NCI-H510A treated with DMSO at 0.1 percent for 48 hours (cell line): ENCODE measurements around the gene ARF6.

ENCODE experiments used
- DNase-seq: peaks from one replicate; lab custom pipeline; 2025; lab: John Stamatoyannopoulos, UW

The ARF6 gene

DNA sequence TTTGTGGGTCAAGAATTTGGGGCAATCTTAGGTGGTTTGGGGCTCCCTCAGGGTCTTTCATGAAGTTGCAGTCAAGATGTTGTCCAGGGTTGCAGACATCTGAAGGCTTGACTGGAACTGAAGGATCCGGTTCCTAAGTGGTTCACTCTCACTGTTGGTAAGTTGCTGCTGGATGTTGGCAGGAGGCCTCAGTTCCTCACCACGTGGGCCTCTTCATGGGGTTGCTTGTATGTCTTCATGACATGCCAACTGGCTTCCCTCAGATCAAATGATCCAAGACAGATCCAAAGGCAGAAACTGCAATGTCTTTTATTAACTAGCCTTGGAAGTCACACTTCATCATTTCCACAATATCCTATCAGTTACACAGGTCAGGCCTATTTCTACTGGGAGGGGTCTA, 49.2 kb downstream of the ARF6 start:
- no peak for DNase-seq

DNA sequence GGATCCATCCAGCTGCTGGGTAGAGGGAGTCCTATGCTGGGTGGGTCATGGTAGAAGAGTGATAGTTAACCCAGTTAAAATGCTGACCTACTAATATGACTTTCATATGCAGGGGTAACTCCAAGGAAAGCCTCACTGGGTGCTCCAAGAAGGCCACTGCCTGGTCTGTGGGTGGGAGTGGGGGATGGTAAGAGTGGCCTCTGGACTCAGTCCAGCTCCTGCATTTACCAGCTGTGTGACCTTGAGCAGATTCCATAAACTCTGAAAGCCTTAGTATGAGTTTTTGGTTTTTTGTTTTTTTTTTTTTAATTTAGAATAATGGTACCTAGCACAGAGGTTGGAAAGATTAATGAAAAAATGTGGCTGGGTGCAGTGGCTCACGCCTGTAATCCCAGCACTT, 51.6 kb downstream of the ARF6 start:
- no peak for DNase-seq

DNA sequence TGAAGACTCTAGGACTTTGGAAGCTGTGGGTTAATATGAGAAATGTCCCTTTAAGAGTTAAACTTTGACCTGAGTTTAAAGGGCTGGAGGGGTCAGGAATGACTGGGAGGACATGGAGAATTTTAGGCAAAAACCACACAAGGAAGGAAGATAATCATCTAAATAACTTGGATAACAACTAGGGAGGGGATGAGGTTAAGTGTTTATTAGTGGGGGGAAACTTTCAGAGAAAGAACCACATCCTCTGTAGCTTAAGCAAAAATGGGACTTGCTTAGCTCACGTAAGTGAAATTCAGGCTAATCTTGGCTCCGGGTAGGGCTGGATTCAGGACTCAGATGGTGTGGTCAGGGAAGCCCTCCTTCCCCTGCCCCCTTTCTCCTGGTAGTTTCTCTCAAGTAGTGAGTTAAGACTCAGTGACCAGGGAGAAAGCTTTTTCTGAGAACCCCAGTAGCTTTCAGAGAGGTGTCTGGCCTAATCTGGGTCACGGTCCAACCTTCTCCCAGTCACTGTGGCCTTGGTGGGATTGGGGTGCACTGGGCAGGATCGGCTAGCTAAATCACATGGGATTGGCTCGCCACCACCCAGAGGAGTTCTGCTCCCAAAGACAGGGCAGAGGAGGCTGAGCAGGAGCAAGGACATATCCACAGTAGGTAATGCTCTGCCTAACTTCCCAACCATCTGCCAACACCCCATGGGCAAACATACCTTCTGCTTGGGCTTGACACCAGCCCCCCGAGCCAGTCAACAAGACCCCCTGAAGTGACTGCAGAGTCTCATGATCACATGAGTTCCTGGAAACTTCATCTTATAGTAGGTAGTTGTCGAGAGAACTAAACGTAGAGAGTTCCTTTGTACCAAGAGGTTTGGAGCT, 52.8 kb downstream of the ARF6 start:
- no peak for DNase-seq
